NOMO-1 treated with DMSO at 0.1 percent for 48 hours (cell line): ENCODE results near the gene MCM5.

ENCODE experiments used
- DNase-seq: peaks from one replicate; lab custom pipeline; 2025; ENCODE audit not compliant: unreplicated experiment; lab: John Stamatoyannopoulos, UW

Gene MCM5

GRCh38 chr22:35400501-35400790 lies 506 bp downstream of the MCM5 start:
- no peak for DNase-seq

GRCh38 chr22:35401863-35402262 lies 1.9 kb downstream of the MCM5 start:
- no peak for DNase-seq

DNA sequence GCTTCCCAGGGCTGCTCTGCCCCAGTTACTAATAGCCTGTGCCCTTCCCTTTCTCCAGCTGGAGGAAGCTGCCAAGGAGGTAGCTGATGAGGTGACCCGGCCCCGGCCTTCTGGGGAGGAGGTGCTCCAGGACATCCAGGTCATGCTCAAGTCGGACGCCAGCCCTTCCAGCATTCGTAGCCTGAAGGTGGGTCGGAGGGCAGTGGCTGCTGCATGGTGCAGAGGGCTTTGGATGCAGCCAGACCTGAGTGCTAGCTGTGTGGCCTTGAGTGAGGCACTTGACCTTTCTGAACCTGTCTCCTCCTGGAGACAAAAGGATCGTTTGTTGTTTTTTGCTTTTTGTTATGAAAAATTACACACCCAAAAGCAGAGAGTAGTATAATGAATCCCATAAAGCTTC lies 3.4 kb downstream of the MCM5 start:
- DNase-seq: no peak

GRCh38 chr22:35404176-35404575 lies 4.2 kb downstream of the MCM5 start:
- no peak for DNase-seq

DNA sequence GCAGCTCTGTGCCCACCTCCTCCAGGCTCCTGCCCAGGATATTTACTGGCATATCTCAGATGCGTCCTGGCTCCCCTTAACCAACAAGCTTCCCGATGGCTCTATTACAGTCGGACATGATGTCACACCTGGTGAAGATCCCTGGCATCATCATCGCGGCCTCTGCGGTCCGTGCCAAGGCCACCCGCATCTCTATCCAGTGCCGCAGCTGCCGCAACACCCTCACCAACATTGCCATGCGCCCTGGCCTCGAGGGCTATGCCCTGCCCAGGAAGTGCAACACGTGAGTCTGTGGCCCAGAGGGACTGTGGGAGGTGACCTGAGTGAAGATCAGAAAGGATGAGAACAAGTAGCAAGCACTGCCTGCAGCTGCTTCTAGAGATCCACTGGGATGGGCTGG lies 6.5 kb downstream of the MCM5 start:
- no peak for DNase-seq

GRCh38 chr22:35407362-35407761 lies 7.4 kb downstream of the MCM5 start:
- DNase-seq: no peak

DNA sequence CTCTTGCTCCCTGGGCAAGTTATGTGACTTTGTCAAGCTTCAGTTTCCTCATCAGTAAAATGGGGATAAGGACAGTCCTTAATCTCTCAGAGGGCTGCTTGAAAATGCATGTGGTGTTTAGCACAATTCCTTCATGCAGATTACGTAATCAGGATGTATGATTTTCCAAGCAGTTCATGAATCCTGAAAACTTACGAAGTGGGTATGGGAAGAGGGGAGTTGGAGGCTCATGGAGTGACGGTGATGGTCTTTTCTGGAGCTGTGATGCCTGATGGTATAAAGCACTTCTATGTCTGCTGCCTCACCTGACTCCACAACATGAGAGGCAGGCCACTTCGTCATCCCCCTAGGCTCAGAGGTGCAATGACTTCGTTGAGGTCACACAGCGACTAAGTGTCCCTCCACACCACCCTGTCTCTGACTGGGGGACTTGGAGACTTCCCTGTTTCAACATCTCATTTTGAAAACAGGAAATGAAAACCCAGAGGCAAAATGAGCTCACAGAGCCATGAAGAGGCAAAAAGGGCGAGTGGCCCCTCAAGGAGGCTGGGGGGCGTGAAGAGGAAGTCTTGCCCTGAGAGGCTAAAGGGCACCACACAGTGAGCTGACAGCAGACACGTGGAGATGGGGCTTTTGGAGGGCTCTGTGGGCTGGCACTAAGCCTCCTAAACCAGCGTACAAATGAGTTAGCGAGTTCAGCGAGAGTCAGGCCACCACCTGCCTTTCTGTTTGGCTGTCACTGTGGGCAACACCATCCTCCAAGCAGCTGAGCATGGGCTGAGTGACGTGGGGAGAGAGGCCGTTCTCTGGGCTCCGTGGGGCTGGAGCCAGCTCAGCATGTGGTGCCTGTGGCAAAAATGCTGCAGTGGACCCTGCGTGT lies 10.1 kb downstream of the MCM5 start:
- DNase-seq: peak; percentile 98

- DNase-seq: no peak
These were observed 10.7 kb downstream of the MCM5 start for GRCh38 chr22:35410663-35411034.

DNA sequence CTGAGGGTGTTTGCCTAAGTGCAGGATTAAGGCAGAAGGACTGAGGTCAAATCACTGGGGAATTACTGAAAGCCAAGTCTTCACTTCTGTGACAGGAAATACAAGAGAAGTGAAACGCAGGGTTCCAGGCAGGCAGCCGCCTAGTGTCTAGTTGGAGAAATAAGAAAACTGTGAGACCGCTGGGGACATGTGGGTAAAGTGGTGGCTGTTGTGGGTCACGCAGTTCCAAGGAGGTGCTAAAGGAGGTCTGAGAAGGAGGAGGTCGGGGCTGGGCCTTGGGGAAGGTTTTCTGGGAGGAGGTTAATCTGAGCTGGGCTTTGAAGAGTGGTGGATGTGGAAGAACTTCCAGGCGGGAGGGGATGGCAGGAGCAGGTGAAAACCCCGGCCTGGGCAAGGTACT lies 11.2 kb downstream of the MCM5 start:
- no peak for DNase-seq

- no peak for DNase-seq
These were observed 13.7 kb downstream of the MCM5 start for GRCh38 chr22:35413624-35414023.

GRCh38 chr22:35417606-35418005 lies 17.7 kb downstream of the MCM5 start:
- no peak for DNase-seq

DNA sequence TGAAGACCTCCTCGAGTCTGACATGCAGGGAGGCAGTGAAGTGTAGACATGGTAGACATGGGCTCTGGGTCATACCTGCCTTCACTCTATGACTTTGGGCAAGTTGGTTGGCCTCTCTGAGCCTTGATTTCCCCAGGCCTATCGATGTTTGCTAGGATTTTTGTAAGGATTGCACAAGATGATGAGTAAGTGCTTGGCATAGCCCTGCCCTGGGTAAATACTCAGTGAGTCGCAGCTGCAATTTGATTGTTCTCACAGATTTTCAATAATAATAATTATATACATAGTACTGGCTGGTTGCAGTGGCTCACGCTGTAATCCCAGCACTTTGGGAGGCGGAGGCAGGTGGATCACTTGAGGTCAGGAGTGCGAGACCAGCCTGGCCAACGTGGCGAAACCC lies 18.1 kb downstream of the MCM5 start:
- no peak for DNase-seq

GRCh38 chr22:35418731-35419130 lies 18.8 kb downstream of the MCM5 start:
- no peak for DNase-seq

- no peak for DNase-seq
These were observed 19.8 kb downstream of the MCM5 start for GRCh38 chr22:35419756-35420155.

GRCh38 chr22:35421121-35421520 lies 21.2 kb downstream of the MCM5 start:
- DNase-seq: no peak

DNA sequence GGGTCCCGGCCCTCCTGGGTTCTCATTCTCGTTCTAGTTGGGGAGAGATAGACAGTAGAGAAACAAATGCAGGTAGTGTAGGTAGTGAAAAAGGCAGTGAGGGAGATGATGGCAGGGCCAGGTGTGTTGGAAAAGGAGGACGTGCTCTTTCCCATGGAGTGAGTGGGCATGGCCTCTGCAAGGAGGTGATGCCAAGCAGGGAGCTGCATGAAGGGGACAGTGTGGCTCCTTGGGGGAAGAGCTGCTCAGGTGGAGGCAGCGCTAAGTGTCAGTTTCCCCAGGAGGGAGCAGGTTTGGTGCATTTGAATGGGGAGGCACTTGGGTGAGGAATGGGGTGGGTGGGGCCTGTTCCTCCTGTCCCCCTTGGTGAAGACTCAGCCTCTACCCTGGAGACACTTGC lies 22.2 kb downstream of the MCM5 start:
- no peak for DNase-seq

- DNase-seq: no peak
These were observed 23.0 kb downstream of the MCM5 start for GRCh38 chr22:35422936-35423335.

DNA sequence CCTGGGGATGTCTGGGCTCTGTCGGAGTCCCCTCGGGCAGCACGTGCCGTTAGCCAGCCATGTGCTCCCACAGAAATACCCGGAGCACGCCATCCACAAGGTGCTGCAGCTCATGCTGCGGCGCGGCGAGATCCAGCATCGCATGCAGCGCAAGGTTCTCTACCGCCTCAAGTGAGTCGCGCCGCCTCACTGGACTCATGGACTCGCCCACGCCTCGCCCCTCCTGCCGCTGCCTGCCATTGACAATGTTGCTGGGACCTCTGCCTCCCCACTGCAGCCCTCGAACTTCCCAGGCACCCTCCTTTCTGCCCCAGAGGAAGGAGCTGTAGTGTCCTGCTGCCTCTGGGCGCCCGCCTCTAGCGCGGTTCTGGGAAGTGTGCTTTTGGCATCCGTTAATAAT lies 24.1 kb downstream of the MCM5 start:
- no peak for DNase-seq

DNA sequence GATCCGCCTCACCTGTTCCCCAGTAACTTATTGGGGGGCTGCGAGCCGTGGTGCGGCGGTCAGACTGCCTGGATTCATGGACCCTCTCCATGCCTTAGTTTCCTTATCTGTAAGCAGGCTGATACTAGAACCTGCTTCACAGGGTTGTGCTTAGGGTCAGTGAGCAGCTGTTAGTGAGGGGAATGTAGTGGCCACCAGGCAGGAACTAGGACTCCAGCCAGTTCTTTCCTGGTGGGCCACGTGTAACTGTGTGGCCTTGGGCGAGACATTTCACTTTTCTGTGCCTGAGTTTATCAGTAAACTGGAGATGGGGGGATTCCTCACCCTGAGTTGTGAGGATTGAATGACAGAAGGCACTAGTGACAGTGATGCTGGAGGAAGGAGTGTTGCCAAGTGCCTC lies 24.8 kb downstream of the MCM5 start:
- DNase-seq: no peak

DNA sequence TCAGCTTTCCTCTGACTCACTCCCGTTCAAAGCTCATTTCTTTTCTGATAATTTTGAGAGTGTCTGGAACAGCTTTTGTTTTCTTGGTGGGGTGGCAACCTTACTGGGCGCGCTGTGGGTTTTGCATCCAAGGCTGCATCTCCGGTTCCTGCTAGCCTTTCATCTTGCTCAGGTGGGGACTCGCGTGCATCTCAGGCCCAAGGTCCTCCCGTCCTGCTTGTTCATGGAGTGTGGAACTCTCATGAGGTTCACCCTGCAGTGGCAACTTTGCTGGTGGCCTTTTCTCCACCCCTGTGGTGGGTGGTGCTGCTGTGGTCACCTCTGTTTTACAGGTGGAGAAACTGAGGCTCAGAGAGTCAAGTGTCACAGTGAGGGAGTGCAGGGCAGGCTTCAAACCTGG lies 25.6 kb downstream of the MCM5 start:
- no peak for DNase-seq

- no peak for DNase-seq
These were observed 26.2 kb downstream of the MCM5 start for GRCh38 chr22:35425971-35426800.

- no peak for DNase-seq
These were observed 26.8 kb downstream of the MCM5 start for GRCh38 chr22:35426801-35427140.

DNA sequence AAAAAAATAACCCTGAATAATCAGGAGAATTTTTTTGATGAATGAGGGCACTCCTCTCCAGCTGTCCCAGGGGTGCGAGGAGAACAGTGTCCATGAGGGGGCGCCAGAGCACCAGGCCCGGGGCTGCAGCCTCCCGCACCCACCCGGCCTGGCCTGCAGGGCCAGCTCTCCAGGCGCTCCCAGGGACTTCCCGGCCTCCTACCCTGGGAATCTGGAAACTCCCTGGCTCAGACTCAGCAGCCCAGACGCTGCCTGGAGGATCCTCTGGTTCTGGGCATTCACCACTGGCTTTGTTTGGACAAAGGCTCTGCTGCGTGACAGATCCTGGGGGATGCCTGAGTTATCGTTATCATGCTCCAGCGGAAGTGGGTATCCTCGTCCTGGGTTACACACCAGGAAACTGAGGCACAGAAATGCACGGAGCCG lies 31.0 kb downstream of the MCM5 start:
- DNase-seq: peak; percentile 19
